Neural cell (in vitro differentiated cells): ENCODE data around the gene TPST1. TPM values are rescaled to one million over a fixed set of nuclear protein-coding genes. Genes with fewer than 3 reads are reported as not detected.

Experiments
- H2AFZ ChIP-seq: fragments of 200-600, 300-800 bp; sonication (generic), shearing (Covaris generic); 2 replicates; pipeline ENCODE4 v1.6.0; 2014; ENCODE audit warnings: low read depth, mild to moderate bottlenecking, antibody characterized with exemption, low read length, moderate library complexity
- H3F3A ChIP-seq: fragments of 200-600 bp; shearing (Covaris generic); 2 replicates; pipeline ENCODE4 v1.6.1; 2016; ENCODE audit warnings: mild to moderate bottlenecking, moderate library complexity, mixed read lengths, antibody characterized with exemption, low read length; ENCODE audit not compliant: insufficient read depth, poor library complexity, severe bottlenecking
- H3K27ac ChIP-seq: fragments of 200-600, 300-800 bp; sonication (generic), shearing (Covaris generic); 2 replicates; pipeline ENCODE4 v1.5.1; 2014; ENCODE audit warnings: mild to moderate bottlenecking, low read length, moderate library complexity
- H3K27me3 ChIP-seq: fragments of 300-800, 200-600 bp; sonication (generic), shearing (Covaris generic); 2 replicates; pipeline ENCODE4 v1.6.0; 2014; ENCODE audit warnings: mild to moderate bottlenecking, low read depth, low read length, moderate library complexity; ENCODE audit not compliant: insufficient read depth
- H3K36me3 ChIP-seq: fragments of 300-800, 200-600 bp; sonication (generic), shearing (Covaris generic); 2 replicates; pipeline ENCODE4 v1.5.1; 2014; ENCODE audit warnings: mild to moderate bottlenecking, antibody characterized with exemption, low read length, moderate library complexity; ENCODE audit not compliant: insufficient read depth
- H3K4me2 ChIP-seq: fragments of 300-800, 200-600 bp; sonication (generic), shearing (Covaris generic); 2 replicates; pipeline ENCODE4 v1.6.0; 2014; ENCODE audit warnings: mild to moderate bottlenecking, low read length
- H3K4me3 ChIP-seq: fragments of 300-800, 200-600 bp; sonication (generic), shearing (Covaris generic); 2 replicates; pipeline ENCODE4 v1.5.1; 2014; ENCODE audit warnings: mild to moderate bottlenecking, low read length, moderate library complexity
- H3K79me2 ChIP-seq: fragments of 200-600 bp; shearing (Covaris generic); replicated peaks from 2 replicates; pipeline ENCODE4 v1.6.0; 2014; ENCODE audit warnings: mild to moderate bottlenecking, low read length, moderate library complexity; ENCODE audit not compliant: insufficient read depth
- H3K9ac ChIP-seq: fragments of 300-800, 200-600 bp; sonication (generic), shearing (Covaris generic); 2 replicates; pipeline ENCODE4 v1.6.1; 2016; ENCODE audit warnings: mild to moderate bottlenecking, low read length, mixed read lengths
- H3K9me2 ChIP-seq: fragments of 200-600 bp; shearing (Covaris generic); 2 replicates; pipeline ENCODE4 v1.6.1; 2016; ENCODE audit warnings: mild to moderate bottlenecking, low read length, mixed read lengths; ENCODE audit not compliant: insufficient read depth
- H3K9me3 ChIP-seq: fragments of 200-600, 300-800 bp; sonication (generic), shearing (Covaris generic); 2 replicates; pipeline ENCODE4 v1.6.1; 2016; ENCODE audit warnings: mild to moderate bottlenecking, mixed run types, low read length, moderate library complexity, mixed read lengths
- H4K20me1 ChIP-seq: fragments of 200-600 bp; shearing (Covaris generic); 2 replicates; pipeline ENCODE4 v1.6.1; 2016; ENCODE audit warnings: mild to moderate bottlenecking, mixed run types; ENCODE audit not compliant: insufficient read depth
- CTCF ChIP-seq: fragments of 450-650 bp; IDR thresholded peaks from 2 replicates; pipeline ENCODE4 v1.5.1; 2014; ENCODE audit warnings: antibody characterized with exemption, mild to moderate bottlenecking, moderate library complexity; ENCODE audit not compliant: poor library complexity, severe bottlenecking
- EP300 ChIP-seq: fragments of 450-650 bp; conservative IDR thresholded peaks from 2 replicates; pipeline ENCODE4 v1.6.1; 2014; ENCODE audit warnings: antibody characterized with exemption, mild to moderate bottlenecking, moderate library complexity; ENCODE audit not compliant: poor library complexity, severe bottlenecking
- EZH2 ChIP-seq: fragments of 200-600, 300-800 bp; shearing (Covaris generic), sonication (generic); IDR thresholded peaks from 2 replicates; pipeline ENCODE4 v1.6.1; 2014; ENCODE audit warnings: antibody characterized with exemption, low read length, borderline replicate concordance, mild to moderate bottlenecking; ENCODE audit not compliant: insufficient read depth, poor library complexity, severe bottlenecking
- MXI1 ChIP-seq: fragments of 450-650 bp; conservative IDR thresholded peaks from 2 replicates; pipeline ENCODE4 v1.6.1; 2014; ENCODE audit warnings: antibody characterized with exemption, mild to moderate bottlenecking; ENCODE audit not compliant: poor library complexity, severe bottlenecking
- POLR2AphosphoS5 ChIP-seq: IDR thresholded peaks from 2 replicates; pipeline ENCODE4 v1.6.1; 2012
- RAD21 ChIP-seq: fragments of 450-650 bp; conservative IDR thresholded peaks from 2 replicates; pipeline ENCODE4 v1.6.1; 2014; ENCODE audit warnings: antibody characterized with exemption, mild to moderate bottlenecking, moderate library complexity
- REST ChIP-seq: IDR thresholded peaks from 2 replicates; pipeline ENCODE4 v1.6.1; 2012; ENCODE audit warnings: borderline replicate concordance
- SMC3 ChIP-seq: fragments of 450-650 bp; conservative IDR thresholded peaks from 2 replicates; pipeline ENCODE4 v1.6.1; 2014; ENCODE audit warnings: antibody characterized with exemption, mild to moderate bottlenecking, moderate library complexity; ENCODE audit not compliant: poor library complexity
- TAF1 ChIP-seq: IDR thresholded peaks from 2 replicates; pipeline ENCODE4 v1.6.1; 2012; ENCODE audit warnings: low read depth
- polyA plus RNA-seq: library from polyadenylated mRNA; depleted of rRNA; stranded (reverse); fragments of >200 nt; gene quantifications from 2 replicates; pipeline ENCODE4 v1.2.3, GENCODE V29; 2014

TPST1 gene
- polyA plus RNA-seq, 1 donor from 2014 or later, result 58.5 TPM

- no peak overlapping the region for H3K4me3 ChIP-seq
- no peaks in the 10 kb centered on the region for H3K9me2 ChIP-seq
- H3K4me2 ChIP-seq, result no peak overlapping the region
- H3K27me3 ChIP-seq, result no peaks in the 10 kb centered on the region
- H3K9me3 ChIP-seq, result no peaks in the 10 kb centered on the region
- H4K20me1 ChIP-seq, result no peaks in the 10 kb centered on the region
- no peaks in the 10 kb centered on the region for H3K36me3 ChIP-seq
- H3K9ac ChIP-seq, result no peak overlapping the region
- no peaks in the 10 kb centered on the region for H3K79me2 ChIP-seq
- TF ChIP-seq RAD21 (no peak), MXI1 (no peak), REST (no peak), CTCF (no peak)
- H3F3A ChIP-seq, result no peaks in the 10 kb centered on the region
- H2AFZ ChIP-seq, result no peak overlapping the region
- H3K27ac ChIP-seq, result no peak overlapping the region
Measured at GRCh38 chr7:66198956-66199355, 6.2 kb upstream of the TPST1 start.

- Histone ChIP-seq H2AFZ (no peak overlapping the region), H3K4me2 (no peak overlapping the region), H3K27ac (no peak overlapping the region), H3K9me2 (no peaks in the 10 kb centered on the region), H3K27me3 (no peaks in the 10 kb centered on the region), H3K9me3 (no peaks in the 10 kb centered on the region), H4K20me1 (no peaks in the 10 kb centered on the region), H3K4me3 (no peak overlapping the region), H3K36me3 (no peaks in the 10 kb centered on the region), H3K9ac (no peak overlapping the region), H3F3A (peaks cover 6% of the 10 kb centered on the region), H3K79me2 (peaks cover 21% of the 10 kb centered on the region)
- TF ChIP-seq CTCF (no peak), TAF1 (no peak), EP300 (no peak), RAD21 (no peak), EZH2 (no peak), MXI1 (no peak), SMC3 (no peak), REST (no peak), POLR2AphosphoS5 (no peak)
Measured at GRCh38 chr7:66202441-66202840, 2.7 kb upstream of the TPST1 start.
